HG02759 (cell line): ENCODE data around the gene BRD7.
"Not testable (repeated sequence)": the region's sequence is repeated elsewhere in the genome, so short reads cannot be mapped to it uniquely, and the experiment has no call there.

Experiments
- ATAC-seq: cut with Tn5 transposase; IDR thresholded peaks from one replicate; pipeline ENCODE4 v1.9.1; 2021; ENCODE audit warnings: mild to moderate bottlenecking, moderate library complexity; ENCODE audit not compliant: unreplicated experiment

Gene BRD7

DNA sequence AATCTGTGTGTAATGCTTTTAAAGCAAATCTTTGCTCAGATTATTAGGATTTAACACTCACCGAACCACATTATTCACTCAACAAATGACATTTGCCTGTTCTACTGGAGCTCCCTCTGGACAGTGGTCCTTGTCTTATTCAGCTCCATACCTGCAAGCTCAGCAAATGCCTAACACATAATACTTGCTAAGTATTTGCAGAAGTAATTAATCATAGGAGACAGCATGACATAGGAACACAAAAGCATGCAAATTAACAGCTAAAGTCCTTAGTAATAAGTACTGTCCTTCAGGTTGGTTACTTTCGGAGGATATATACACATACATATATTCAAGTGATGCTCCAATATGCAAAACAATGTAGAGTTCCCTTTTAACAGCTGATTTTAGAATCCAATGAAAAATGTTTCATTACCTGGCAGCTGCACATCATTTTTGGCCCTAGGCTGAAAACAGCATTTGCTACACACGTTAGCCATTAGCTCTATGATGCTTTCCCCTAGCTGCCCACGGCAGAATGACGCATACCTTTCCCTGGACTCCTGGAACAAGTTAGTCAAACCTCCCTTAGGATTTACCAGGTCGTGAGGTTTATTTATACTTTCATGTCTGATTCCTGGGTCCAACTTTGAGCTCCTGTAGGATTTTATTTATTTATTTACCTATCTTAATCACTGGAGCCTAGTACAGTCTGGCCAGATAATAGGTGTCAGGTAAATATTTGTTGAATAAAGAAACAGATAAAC, 8.6 kb downstream of the BRD7 start:
- ATAC-seq: no peak

DNA sequence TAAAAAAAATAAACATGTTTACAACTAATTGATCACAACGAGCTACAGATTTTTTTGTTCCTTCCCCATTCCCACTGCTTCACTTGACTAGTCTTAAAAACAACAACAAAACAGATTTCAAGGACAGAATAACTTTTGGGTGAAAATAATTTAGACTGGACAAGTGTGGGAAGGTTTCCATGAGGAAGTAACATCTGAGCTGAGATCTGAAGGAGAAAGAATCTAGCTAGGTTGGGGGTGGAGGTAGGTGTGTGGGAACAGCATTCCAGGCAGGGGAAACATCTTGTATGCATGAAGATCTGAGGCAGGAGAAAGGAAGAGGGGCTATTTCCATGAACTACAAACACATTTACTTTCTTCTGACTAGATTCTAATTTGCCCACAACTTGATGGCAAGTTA, 9.2 kb downstream of the BRD7 start:
- no peak for ATAC-seq

DNA sequence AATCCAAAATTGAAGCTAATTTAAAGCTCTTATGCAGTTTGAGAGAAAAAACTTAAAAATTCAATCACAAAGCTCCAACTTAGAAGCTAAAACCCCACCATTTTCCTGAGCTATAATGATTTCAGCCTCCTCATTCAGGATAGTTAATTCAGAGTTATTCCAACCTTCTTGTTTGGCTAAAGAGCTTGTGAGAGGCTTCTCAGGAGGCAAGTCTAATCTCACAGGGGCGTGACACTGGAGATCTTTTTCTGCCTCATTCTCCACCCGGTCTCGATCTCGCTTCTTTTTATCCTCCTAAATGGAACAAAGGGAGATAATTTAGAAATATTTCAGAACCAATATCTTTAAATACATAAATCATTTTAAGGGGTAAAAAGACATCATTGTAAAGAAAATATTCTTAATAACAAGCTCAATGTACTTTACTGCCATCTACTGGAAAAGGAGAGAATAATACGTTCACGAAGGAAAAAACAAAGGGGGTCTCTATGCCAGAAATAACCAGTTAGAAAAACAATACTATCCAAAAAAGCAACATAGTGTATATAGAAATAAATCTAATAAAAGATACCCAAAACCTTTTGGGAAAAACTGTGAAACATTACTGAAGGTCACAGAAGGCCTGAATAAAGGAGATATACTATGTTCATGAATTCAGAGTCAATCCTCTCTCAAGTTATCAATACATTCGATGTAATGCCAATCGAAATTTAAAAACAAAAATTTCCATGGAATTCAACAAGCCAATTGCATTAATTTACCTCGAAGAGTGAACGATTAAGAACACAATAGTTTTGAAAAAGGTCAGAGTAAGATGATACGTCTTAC, 13.9 kb downstream of the BRD7 start:
- no peak for ATAC-seq

DNA sequence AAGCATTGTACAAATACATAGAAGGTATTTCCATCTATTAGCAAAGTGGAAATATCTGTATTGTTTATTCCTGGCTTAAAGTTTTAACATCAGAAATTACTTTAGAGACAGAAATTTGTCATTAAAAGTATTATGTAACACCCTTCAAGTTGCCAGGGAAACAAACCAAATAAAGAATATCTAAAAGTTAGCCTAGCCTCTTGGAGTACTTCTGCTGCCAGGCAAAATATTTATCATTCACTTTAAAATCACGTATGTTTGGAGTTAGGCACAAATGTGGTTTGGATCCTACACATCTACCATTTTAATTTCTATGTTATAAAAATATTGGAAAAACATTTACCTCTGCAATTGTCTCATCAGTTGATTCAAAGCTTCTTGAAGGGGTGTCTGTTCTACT, 14.7 kb downstream of the BRD7 start:
- no peak for ATAC-seq

DNA sequence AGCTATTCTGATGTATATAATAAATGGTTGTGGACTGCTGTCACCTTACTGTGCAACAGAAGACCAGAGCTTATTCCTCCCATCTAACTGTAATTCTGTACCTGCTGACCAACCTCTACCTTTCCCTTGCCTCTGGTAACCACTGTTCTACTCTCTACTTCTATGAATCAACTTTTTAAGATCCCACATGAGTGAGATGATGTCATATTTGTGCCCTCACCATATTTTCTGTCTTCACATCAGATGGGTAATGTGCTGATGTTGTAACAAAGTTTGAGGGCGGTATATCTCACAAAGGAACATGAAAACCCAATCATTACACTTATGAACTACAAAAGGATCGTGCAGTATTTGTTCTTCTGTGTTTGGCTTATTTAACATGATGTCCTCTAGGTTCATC, 16.8 kb downstream of the BRD7 start:
- no peak for ATAC-seq

DNA sequence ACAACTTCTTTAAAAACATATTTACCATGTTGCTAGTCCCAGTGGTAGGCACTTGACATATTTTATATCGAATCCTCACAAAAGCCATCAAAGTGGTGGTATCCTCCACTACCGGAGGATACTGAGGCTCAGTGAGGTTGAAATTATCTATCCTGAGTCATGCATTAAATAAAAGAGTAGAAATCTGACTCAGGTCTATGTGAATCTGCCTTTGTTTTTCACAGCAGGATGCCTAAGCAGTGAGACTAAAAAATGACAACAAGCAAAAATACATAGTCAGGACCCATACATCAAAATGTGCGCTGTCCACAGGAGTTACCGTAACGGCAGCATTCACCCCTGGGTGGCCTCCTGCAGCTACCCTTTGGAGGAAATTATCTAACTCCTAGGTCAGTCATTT, 17.7 kb downstream of the BRD7 start:
- no peak for ATAC-seq

DNA sequence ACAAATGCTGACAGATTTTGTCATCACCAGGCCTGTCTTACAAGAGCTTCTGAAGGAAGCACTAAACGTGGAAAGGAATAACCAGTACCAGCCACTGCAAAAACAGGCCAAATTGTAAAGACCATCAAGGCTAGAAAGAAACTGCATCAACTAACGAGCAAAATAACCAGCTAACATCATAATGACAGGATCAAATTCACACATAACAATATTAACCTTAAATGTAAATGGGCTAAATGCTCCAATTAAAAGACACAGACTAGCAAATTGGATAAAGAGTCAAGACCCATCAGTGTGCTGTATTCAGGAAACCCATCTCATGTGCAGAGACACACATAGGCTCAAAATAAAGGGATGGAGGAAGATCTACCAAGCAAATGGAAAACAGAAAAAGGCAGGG, 23.6 kb downstream of the BRD7 start:
- ATAC-seq: not testable (repeated sequence)

DNA sequence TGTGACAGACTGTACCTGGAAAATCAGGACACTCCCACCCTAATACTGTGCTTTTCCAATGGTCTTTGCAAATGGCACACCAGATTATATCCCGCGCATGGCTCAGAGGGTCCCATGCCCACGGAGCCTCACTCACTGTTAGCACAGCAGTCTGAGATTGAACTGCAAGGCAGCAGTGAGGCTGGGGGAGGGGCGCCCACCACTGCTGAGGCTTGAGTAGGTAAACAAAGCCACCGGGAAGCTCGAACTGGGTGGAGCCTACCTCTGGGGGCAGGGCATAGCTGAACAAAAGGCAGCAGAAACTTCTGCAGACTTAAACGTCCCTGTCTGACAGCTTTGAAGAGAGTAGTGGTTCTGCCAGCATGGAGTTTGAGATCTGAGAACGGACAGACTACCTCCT, 25.2 kb downstream of the BRD7 start:
- not testable (repeated sequence) for ATAC-seq

DNA sequence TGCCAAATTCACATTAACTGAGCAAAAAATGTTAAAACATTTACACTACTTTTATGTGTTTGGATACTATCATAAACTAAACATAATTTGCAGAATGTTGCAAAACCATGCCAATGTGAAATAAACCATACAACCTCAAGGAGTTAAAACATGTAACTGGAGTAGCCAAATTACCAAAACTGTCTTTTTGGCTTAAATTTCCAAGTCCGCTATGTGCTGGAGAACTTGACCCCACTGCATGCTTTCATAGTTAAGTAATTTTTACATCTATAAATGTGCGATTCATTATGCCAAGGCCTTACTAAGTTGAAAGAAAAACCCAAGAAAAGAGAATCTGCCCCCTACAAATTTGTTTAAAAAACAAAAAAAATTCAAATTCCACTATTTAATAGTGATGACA, 28.2 kb downstream of the BRD7 start:
- no peak for ATAC-seq

DNA sequence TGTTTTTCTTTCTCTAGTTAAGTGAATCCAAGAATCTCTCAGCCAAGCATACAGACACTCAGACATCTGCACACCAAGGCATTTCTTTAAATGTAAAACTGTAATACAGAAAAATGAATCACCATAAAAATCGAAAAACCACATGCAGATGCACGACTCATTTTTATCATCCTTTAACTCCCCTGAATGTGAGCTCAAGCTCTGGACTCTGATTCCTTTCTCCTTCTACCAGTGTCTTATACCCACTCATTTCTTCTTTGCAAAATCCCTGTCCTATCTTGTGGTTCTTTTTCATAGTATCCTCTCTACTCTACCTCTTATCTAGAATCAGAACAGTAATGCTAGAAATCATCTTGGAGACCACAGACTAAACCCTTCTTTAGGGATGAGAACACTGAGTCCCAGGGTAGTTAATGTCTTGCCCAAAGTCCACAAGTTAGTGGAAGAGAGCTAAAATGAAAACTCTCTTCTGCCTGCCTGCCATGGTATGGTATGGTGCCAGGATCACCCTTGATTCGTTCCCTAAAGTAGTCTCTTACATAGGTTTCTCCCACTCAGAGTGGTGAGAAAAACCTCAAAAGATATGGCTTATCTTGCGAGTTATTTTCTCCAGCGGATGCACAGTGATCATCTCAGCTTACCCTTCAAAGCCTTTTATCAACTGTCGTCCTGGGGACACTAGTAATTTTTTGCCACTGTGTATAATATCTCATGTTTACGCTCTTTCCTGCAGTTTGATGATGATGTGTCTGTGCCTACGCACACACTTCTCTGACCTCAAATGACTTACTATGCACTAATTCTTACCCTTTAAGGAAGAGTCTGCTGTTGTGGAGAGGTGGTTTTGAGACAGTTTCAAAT, 30.2 kb downstream of the BRD7 start:
- ATAC-seq: no peak

DNA sequence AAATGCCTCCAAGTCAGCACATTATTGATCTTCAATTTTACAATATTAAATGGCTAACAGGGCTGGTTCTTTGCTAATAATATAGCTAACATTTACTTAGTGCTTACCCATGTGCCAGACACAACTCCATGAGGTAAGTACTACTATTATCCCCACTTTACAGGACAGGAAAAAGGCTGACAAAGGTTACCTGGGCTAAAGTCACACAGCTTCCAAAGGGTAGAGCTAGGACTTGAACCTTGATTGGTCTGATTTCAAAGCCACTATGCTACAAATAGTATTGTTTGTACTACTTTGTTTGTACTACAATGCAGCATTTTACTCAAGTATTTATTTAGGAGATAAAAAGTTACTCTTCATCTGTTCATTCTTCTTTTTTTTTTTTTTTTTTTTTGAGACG, 31.9 kb downstream of the BRD7 start:
- no peak for ATAC-seq

DNA sequence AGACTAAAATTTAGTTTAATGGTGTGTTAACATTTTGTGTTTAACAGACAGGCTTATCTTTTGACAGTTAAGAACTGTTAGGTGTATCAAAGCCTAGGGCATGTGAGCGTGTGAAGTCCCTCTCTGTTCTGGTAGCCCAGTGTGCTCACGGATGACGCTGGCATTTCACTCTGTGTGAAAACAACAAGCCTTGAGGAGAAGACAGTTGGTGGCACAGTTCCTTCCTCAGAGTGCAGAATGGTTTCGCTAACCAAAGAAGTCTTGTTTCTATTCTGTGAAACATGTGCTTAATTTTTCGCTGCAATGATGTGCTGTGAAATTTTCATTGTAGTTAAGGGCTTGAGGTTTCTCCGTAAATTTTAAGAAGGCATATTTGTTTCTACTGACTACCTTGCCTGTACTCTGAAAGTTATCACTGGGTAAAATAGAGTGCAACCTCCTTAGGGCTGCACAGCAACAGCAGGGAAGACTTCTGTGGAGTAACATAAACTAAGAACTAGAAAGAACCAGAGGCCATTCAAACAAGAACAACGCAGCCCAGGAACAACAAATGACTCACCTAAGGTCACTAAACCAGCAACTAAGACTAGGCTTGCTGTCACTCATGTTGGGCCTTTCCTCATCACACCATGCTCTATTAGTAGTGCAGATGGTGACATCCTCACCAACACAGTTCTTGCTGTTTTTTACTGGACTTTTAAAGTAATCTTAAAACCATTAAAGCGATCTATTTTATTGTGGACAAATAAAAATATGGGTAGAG, 33.4 kb downstream of the BRD7 start:
- no peak for ATAC-seq

DNA sequence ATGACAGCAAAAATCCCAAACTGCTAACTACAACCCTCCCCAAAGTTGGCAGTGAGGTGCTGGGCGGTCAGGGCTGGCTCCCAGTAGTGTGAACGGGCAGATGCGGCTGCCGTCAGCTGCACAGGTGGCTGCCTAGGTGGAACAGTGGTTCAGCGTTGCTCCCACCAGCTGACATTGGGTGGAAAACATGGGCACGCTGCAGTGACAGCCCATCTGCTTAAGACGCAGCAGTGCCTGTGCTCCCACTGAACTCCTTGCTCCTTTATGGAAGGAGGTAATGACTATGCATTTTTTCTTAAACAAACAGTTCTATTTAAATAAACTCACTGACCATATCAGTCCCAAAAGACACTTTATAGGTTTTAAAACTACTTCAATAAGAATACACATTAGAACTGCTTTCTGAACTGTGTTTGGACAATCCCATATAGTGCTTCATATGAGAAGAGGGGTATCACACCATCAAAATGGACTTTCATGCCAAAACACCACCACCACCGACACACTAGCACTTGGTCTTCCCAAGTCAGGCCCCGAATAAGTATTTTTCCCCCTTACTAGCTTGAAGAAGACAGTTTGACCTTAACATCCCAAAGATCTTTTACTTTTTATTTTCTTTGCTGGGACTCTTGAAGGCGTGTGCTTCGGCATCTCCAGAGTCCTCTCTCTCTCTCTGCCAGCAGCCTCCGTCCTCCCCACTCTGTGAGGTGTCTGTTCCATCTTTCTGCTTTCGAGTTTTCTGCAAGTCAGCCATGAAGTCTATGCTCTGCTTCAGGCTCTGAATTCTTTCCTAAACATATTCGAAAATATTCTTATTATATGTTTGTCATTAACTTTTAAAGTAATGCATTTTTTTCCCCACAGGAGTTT, 34.4 kb downstream of the BRD7 start:
- no peak for ATAC-seq

DNA sequence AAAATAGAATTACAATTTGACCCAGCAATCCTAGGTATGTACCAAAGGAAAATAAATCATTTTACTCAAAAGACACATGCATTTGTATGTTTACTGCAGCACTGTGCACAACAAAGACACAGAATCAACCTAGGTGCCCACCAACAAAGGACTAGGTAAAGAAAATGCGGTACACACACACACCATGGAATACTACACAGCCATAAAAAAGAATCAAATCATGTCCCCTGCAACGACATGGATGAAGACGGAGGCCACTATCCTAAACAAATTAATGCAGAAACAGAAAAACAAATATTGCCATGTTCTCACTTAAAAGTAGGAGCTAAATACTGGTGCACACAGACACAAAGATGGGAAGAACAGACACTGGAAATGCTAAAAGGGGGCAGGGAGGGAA, 36.2 kb downstream of the BRD7 start:
- ATAC-seq: no peak

DNA sequence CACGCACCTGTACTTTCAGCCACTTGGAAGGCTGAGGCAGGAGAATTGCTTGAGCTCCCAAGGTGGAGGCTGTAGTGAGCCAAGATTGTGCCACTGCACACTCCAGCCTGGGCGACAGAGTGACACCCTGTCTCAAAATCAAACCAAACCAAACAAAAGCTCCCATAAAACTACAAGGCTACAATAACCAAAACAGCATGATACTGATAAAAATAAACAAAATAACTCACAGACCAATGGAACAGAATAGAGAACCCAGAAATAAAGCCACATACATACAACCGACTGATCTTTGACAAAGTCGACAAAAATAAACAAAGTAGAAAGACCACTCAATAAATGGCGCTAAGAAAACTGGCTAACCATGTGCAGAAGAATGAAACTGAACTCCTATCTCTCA, 37.2 kb downstream of the BRD7 start:
- no peak for ATAC-seq

DNA sequence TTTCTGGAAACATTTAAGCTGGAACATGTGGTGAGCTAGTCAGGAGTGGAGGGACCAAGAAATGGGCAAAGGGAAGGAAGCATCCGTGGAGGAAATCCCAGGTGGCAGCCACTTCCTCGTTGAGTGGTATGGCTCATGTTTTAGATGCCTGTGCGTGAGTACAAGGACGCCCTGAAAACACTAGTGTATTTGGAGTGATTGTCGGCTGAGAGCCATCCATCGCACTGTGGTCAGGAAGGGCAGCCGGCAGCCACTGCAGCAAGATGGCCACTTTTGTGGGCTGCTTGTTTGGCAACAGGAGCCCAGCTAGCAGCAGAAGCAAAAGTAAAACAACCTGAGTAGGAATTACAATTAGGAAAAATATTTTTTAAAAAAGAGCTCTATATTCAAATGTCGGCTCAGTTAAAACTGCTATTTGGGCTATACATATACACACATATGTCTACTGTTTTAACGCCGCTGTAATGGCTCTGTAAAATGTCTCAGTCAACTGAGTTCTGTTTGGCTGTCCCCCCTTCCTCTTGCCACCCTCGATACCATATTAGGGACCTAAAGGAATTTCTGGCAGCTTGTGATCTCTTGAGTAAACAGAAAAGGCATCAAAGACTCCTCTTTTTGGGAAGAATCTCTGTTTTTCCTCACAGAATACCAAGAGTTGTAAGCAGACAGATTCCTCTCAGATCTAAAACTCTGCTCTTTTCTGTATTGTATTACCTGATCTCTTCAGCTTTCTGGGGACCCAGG, 39.2 kb downstream of the BRD7 start:
- no peak for ATAC-seq

DNA sequence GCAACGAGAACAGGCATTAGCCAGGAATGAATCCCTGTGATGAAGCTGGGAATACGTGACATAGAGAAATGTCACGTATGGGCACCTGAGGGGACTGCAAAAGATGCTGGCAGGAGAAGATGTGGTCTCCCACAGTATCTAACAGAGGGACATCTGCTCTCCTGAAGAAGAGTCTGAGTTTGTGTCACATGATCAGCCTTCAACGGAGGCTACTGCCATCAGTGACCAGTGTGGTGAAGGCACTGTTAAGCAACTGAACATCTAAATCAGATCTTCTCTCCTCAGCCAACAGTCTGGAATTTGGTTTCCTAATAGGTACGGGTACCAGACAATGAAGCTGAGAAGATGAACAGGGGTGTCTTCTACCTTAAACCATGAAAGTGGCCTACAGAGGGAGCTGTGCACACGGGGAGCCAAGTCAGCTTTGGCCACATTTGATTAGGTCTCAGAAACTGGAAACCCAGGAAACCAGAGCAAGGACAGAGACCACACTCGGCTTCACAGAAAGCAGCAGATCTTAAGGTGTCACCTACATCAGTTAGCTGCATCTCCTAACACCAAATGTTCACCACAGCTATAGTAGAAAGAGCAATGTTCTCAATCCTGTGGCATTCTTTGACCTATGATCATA, 41.8 kb downstream of the BRD7 start:
- ATAC-seq: peak; percentile 64

DNA sequence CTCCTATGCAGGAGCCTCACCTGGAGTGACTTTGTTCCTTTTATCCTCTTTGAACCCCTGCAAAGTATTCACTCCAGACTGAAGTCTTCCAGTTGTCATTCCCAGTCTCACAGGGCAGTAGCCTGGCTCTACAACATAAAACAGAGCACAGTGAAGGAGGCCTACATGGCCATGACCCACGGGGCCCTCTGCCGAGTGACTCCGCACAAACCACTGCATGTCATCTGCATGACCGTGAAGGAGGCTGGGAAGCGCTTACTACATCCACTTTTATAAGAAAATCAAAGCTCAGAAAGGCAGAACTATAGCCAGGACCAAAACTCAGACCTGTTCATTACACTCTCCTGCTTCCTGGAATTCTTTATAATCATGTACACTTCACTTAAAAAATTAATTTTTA, 42.5 kb downstream of the BRD7 start:
- ATAC-seq: no peak

DNA sequence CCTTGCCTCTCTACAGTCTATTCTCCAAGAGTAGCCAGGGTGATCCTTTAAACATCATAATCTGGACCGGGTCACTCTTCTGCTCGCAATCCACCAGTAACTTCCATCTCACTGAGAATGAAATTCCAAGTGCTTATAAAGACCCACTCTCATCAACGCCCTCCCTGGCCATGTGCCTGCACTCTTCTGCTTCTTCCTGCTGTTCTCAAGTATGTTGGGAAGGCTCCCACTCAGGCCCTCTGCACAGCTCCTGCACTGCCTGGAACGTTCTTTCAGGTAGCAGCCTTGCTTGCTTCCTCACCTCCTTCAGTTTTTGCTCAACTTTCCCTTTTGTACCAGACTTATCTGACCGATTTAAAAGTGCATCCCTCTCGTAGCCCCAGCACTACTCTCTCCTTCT, 44.4 kb downstream of the BRD7 start:
- no peak for ATAC-seq
